DMS153 (cell line): ENCODE data around the gene ASPSCR1.
A peak's percentile ranks its signal among the peaks of the same experiment; 100 is the strongest.
"Not testable (repeated sequence)": the region's sequence is repeated elsewhere in the genome, so short reads cannot be mapped to it uniquely, and the experiment has no call there.

Experiments used
- DNase-seq: peaks from one replicate; lab custom pipeline; 2025; lab: John Stamatoyannopoulos, UW

ASPSCR1 gene

DNA sequence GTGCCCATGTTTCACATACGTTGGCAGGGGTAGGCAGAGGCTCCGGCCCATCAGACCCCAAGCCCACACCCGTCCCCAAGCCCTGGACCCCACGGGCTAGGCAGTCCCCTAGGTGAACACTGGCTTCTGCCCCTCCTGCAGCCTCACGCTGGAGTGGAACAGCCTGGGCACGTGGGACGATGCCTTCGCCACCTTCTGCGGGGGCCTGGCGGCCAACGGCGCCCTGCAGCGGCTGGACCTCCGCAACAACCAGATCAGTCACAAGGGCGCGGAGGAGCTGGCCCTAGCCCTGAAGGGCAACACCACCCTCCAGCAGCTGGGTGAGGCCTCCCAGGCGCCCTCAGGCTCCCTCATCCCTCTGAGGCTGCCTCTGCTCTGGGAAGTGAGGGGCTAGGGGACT is 47.4 kb downstream of the ASPSCR1 start:
- DNase-seq: no peak

DNA sequence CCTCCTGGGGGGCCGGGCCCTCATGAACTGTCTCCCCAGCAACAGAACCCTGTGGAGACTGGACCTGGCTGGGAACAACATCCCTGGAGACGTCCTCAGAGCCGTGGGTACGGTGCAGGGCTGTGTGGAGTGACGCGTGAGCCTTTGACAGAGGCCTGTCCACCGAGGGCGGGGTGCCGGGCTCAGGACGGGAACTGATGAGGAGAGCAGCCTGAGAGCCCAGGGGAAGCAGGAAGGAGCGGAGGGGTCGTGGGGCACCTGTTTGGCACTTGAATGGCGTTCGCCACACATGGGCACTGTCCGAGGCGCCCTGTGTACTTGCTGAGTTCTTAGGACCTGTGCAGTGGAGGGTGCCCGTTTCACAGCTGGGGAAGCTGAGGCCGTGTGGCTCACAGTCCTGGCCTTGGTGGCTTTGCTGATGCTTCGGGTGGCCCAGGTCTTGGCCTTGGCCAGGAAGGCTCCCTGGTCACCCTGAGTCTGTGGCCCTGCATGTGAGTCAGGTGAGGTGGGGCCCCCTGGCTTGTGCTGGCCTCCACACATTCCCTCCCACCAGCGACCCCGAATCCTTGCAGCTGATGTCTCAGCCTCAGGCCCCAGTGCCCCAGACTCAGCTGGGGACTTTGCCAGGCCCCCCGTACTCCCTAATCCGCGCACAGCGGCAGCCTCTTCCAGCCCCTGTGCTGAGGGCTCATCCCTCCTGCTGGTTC is 48.1 kb downstream of the ASPSCR1 start:
- DNase-seq: no peak

DNA sequence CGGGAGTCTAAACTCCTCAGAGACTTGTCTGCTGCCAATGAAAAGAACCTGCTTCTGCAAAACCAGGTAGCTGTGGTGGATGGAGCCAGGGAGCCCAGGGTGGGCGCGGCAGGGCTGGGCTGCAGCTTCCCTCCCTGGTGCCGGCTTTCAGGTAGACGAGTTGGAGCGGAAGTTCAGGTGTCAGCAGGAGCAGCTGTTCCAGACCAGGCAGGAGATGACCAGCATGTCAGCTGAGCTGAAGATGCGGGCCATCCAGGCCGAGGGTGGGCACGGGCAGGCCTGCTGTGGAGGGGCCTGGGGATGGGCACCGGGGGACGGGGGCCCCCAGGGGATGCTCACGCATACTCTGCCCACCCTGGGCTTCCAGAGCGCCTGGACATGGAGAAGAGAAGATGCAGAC is 50.8 kb downstream of the ASPSCR1 start:
- no peak for DNase-seq

- DNase-seq: no peak
Observed at GRCh38 chr17:82028966-82029365, 51.5 kb downstream of the ASPSCR1 start.

- DNase-seq: no peak
Observed at GRCh38 chr17:82029391-82029790, 52.0 kb downstream of the ASPSCR1 start.

DNA sequence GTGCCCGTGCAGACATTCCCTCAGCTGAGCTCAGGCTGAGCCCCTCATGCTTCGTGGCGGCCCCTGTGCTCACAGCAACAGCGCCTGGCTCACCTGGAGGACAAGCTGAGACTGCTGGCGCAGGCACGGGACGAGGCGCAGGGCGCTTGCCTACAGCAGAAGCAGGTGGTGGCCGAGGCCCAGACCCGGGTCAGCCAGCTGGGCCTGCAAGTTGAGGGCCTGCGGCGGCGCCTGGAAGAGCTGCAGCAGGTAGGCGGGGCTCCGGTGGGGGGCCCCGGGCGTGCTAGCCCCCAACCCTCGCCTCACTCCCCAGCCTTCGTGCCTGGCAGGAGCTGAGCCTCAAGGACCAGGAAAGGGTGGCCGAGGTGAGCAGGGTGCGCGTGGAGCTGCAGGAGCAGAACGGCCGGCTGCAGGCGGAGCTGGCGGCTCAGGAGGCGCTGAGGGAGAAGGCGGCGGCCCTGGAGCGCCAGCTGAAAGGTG is 52.6 kb downstream of the ASPSCR1 start:
- no peak for DNase-seq

GRCh38 chr17:82030470-82031302 is 53.3 kb downstream of the ASPSCR1 start:
- DNase-seq: peak; percentile 40

DNA sequence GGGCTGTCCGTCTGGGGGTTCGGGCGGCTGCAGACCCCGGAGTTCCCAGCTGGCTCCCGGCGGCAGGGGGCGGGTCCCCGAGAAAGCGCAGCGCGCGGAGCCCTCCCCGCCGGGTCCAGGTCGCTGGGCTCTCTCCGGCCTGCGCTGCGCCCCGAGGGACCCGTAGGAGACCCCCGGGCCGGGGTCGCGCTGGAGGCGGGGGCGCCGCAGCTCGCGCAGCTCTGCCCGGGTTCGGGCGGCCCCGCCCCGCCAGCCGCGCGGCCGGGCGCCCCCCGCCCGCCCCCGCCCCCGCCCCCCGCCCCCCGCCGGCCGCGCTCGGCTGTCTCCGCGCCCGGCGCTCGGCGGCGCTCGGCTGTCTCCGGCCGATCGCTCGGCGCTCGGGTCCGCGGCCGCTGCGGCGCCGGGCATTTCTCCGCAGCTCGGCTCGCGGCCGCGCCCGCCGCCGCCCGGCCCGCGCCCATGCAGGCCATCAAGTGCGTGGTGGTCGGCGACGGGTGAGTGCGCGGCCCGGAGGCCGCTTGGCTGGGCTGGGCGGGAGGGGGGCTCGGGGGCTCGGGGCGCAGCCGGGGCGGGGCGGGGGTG is 54.0 kb downstream of the ASPSCR1 start, which contains the start of gene RAC3:
Gene RAC3 (plus strand): TSS at position 376 of the 582 bp plus-strand sequence. CDS start 84 bp downstream, at position 460.
- no peak for DNase-seq

- peak; percentile 13 for DNase-seq
Observed at GRCh38 chr17:82031885-82032627, 54.6 kb downstream of the ASPSCR1 start.

- DNase-seq: no peak
Observed at GRCh38 chr17:82033359-82034085, 56.1 kb downstream of the ASPSCR1 start.

GRCh38 chr17:82034371-82035011 is 57.1 kb downstream of the ASPSCR1 start:
- DNase-seq: no peak

GRCh38 chr17:82035488-82035887 is 58.1 kb downstream of the ASPSCR1 start:
- DNase-seq: no peak

- no peak for DNase-seq
Observed at GRCh38 chr17:82035956-82036633, 58.7 kb downstream of the ASPSCR1 start.

GRCh38 chr17:82036634-82037091 is 59.2 kb downstream of the ASPSCR1 start:
- DNase-seq: no peak

- DNase-seq: peak; percentile 92
Observed at GRCh38 chr17:82037092-82037888, 59.9 kb downstream of the ASPSCR1 start, which contains the start of gene DCXR. Gene DCXR (minus strand): TSS chr17:82037697. CDS start chr17:82037682, 15 bp downstream.

GRCh38 chr17:82037889-82038195 is 60.4 kb downstream of the ASPSCR1 start:
- no peak for DNase-seq

DNA sequence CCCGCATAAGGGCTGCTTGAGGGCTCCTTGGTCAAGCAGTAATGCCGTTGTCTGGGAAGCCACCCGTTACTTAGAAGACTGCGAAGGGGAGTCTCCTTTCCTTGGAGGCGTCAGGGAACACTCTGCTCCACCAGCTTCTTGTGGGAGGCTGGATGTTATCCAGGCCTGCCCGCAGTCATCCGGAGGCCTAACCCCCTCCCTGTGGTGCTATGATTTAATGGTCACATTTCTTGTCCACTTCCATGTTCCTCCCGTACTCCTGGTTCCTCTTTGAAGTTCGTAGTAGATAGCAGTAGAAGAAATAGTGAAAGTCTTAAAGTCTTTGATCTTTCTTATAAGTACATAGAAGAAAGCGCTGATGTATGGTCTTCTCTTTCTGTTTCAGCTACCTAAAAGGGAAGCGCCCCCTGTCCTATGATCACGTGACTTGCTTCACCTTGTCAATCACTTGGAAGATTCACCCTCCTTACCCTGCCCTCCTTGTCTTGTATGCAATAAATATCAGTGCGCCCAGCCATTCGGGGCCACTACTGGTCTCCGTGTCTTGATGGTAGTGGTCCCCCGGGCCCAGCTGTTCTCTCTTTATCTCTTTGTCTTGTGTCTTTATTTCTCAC is 61.5 kb downstream of the ASPSCR1 start:
- not testable (repeated sequence) for DNase-seq

DNA sequence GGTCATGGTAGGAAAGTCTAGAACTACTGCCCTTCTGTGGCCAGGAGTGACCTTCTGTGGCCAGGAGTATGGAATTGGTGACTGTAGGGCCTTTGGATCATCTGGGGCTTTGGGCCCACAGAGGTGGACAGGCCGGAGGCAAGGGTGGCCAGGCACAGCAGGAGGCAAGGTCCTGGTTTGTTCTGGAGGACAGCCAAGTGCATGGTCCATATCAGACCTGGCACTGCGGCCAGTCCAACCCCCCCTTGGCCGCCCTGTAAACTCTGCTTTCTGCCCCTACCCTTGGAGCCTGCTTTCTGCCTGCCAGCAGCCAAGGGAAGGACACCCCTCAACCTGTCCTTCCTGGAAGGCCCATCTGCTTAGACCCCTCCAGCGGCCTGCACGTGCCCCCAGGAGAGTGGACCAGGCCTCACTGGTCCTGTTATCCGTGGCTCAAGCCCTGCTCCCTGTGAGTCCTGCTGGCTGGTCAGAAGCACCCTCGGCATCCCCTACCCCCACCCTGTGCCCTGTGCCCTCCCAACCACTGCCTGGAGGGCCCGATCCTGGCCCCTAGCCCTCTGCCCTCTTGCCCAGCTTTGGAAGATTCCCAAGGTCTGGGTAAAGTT is 62.4 kb downstream of the ASPSCR1 start:
- no peak for DNase-seq
